ENCODE measurements around the gene POU2F3.

POU2F3 gene

DNA sequence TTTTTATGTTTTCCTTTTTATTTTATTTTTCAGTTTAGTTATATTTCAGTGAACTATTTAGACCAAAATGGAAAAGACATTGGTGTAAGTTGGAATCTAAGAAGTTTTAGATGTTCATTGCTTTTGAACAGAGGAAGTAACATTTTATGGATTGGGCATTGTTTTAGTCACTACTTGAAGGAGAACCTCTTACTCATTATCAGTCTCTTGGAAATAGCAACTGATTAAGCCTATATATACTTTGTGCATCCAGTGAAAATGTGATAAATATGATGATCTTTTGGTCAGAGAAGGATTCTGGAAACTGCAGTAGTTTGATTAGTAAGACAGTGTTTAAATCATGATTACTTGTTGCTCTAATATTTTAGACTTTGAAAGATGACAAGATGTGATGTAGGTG lies 110.7 kb downstream of the POU2F3 start:
- DNase-seq: no peak

- no peak for DNase-seq
Measured at GRCh38 chr11:120352405-120352804, 112.5 kb downstream of the POU2F3 start.

DNA sequence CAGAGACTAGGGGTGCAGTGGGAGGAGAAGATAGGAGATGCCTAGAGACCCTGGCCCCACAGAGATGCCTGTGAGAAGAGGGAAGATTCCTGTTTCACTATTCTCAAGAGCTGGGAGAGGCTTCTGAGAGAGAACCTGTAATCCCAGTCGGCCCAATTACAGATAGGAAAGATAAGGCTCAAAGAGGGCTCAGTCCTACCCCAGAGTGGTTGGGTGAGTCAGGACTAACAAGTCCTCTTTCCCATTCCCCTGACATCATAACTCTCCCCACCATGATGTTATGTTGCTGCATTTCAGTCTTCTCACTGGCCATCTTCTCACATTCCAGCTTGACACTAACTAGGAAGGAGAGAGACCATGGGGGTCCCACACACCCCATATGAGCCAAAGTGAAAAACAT lies 114.1 kb downstream of the POU2F3 start:
- no peak for DNase-seq

GRCh38 chr11:120354779-120355178 lies 114.8 kb downstream of the POU2F3 start:
- no peak for DNase-seq

DNA sequence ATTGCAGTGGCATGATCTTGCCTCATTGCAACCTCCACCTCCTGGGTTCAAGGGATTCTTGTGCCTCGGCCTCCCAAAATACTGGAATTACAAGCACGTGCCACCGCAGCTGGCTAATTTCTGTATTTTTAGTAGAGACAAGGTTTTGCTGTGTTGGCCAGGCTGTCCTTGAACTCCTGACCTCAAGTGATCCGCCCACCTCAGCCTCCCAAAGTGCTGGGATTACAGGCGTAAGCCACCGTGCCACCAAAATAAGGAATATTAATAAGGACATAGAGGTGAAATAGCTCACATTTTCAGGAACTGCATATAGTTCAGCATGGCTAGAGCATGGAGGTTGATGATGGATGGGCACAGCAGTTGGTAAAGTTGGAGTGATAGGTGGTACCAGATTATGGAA lies 117.7 kb downstream of the POU2F3 start:
- no peak for DNase-seq

DNA sequence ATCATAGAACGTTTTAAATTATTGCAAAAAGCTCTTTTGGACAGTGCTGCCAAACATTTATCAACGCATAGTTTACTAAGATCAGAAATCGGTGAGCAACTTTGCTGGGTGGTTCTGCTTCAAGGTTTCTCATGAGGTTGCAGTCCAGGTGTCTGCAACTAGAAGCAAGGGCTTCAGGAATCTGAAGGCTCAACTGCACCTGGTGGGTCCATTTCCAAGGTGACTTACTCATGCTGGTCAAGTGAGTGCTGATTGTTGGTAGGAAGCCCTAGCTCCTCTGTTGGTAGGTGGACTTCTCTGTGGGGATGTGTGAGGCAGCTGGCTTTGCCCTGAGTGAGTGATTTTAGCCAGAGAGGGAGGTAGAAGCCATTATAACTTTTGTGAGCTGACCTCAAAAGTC lies 118.8 kb downstream of the POU2F3 start:
- no peak for DNase-seq

DNA sequence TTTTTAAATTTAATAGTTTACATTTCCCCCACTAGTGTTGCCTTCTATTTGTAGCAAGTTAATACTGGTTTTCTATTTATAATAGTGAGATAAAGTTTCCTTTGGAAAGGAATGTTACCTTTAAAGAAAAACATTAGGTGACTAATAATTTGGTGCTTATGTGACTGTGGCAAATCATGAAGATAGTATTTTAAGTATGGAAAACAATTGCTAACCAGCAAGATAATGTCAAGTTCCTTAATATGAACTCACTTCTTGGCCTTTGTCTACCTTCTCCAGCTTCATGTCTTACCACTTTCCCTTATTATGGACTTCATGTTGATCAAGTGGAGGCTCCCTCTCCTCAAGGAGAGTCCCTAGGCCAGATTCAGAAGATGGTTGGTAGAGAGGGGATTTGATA lies 123.5 kb downstream of the POU2F3 start:
- no peak for DNase-seq

- DNase-seq: no peak
Measured at GRCh38 chr11:120365512-120365911, 125.6 kb downstream of the POU2F3 start.

Data from NCI-H345 (cell line).